Transverse colon (tissue), 3 donors: ENCODE results near the gene SLC27A1.

ENCODE experiments used
- POLR2A ChIP-seq: fragments of 450-650 bp; IDR thresholded peaks from one replicate; pipeline ENCODE4 v1.6.1; 2016; ENCODE audit warnings: antibody characterized with exemption, mild to moderate bottlenecking, moderate library complexity
- TF ChIP-seq, protein P1 (sequence below), 5 experiments: fragments of 200-600 bp in 3 of 5; fragments of 450-650 bp in 2 of 5; sonication (generic) in 3 of 5; IDR thresholded peaks; 1 replicate in 2 of 5; 2 replicates in 3 of 5; pipeline ENCODE4 v1.5.1; 2016 to 2017; ENCODE audit warnings: antibody characterized with exemption in 5 of 5, inconsistent platforms in 3 of 5, mild to moderate bottlenecking in 2 of 5, moderate library complexity in 1 of 5

DNA sequence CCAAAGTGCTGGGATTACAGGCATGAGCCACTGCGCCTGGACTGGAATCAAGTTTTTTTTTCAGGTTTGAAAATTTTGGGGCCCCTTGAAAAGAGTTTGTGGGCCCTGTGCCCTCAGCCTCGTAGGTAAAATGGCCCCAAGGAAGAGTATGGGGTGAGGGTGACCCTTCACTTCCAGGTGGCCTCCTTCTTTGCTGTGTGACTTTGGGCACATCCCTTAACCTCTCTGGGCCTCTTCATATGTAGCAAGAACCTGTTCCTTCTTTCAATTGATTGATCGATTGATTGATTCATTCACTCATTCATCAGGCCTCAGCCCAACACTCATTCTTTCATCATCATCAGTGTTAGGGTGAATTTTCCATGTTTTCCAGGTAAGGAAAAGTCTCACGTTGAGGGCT is 18.5 kb upstream of the SLC27A1 start:
- TF ChIP-seq, protein P1, sequence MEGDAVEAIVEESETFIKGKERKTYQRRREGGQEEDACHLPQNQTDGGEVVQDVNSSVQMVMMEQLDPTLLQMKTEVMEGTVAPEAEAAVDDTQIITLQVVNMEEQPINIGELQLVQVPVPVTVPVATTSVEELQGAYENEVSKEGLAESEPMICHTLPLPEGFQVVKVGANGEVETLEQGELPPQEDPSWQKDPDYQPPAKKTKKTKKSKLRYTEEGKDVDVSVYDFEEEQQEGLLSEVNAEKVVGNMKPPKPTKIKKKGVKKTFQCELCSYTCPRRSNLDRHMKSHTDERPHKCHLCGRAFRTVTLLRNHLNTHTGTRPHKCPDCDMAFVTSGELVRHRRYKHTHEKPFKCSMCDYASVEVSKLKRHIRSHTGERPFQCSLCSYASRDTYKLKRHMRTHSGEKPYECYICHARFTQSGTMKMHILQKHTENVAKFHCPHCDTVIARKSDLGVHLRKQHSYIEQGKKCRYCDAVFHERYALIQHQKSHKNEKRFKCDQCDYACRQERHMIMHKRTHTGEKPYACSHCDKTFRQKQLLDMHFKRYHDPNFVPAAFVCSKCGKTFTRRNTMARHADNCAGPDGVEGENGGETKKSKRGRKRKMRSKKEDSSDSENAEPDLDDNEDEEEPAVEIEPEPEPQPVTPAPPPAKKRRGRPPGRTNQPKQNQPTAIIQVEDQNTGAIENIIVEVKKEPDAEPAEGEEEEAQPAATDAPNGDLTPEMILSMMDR (IDR thresholded peaks at IDR 0.05), result no peak
- no peak for TF ChIP-seq POLR2A
